HG02840 (cell line): ENCODE measurements around the gene TGM2.

Experiments used
- ATAC-seq: cut with Tn5 transposase; IDR thresholded peaks from one replicate; pipeline ENCODE4 v1.9.1; 2021; ENCODE audit warnings: mild to moderate bottlenecking, moderate library complexity, moderate number of reproducible peaks; ENCODE audit not compliant: unreplicated experiment, low FRiP score

The TGM2 gene

GRCh38 chr20:38162878-38163875 lies 1.9 kb downstream of the TGM2 start:
- ATAC-seq = no peak

DNA sequence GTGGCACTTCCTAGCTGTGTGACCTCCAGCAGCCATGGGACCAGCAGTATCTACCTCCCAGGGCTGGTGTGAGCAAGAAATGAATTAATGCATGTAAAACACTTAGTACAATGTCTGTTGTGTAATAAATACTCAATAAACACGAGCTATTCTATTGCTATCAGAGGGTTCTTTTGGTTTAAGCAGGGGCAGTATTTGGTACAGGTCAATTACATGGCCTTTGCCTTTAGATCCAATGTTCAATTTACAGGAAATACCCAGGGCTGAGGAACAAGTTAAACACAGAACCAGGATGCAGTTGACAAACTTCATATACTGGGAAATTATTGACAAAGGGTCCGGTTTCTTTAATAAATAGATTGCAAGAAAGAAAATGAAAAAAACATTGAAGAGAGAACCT lies 2.9 kb downstream of the TGM2 start:
- ATAC-seq = no peak

DNA sequence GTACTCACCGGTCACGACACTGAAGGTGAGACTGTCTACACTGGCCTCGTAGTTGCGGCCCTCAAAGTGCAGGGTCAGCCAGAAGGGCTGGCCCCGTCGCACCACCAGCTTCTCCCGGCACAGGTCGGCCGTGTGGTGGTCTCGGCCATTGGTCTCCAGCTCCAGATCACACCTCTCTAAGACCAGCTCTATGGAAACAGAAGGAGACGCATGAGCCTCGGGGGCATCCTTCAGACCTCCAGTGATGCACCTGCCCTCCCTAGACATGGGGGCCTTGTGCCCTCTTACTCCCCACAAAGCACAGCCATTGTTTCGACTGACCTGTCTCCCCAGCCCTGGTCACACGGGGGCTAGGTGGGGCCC lies 3.7 kb downstream of the TGM2 start:
- ATAC-seq = no peak

- ATAC-seq = no peak
These were observed 4.9 kb downstream of the TGM2 start for GRCh38 chr20:38159957-38160756.

DNA sequence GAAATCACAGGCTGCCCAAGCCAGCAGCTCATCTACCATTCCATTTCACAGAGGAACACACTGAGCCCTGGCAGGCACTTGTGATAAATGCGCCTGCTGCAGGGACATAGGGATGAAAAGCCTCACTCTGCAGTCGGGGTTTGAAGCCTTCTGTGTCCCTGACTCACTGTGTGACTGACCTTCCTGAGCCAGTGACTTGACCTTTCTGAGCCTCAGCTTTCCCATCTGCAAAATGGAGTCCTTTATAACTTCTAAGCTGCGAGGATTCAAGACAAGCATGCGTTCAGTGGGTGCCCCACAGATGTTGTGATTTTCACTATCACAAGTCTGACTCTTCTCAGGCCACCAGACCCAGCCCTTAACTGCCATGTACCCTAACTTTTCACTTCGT lies 5.5 kb downstream of the TGM2 start:
- ATAC-seq = no peak

DNA sequence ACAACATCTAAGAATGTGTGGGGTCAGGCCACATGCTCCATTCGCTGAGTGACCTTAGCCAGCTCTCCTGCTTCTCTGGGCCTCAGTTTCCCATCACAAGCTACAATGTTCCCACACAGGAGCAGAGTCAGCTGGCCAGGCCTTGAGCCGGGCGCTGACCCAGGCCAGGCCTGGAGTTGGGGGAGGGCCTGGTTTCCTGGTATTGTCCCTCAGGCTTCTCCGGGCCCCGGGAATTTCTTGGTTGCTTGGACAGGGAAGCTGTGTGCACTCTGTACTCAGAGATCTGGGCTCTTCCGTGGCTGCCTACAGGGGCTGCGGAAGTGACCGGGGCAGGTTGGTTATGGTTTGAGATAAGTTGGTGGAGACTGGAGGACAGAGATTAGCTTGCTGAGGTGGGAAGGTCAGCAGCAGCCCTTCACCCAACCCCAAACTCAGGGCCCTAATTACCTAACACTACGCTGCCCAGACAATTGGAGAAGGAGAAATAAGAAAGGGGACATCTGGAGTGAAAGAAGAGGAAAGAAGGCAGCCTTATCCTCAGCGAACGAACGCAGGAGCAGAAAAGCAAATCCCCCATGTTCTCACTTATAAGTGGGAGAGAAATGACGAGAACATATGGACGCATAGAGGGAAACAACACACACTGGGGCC lies 6.2 kb downstream of the TGM2 start:
- no peak for ATAC-seq

GRCh38 chr20:38157635-38158495 lies 7.2 kb downstream of the TGM2 start:
- no peak for ATAC-seq

DNA sequence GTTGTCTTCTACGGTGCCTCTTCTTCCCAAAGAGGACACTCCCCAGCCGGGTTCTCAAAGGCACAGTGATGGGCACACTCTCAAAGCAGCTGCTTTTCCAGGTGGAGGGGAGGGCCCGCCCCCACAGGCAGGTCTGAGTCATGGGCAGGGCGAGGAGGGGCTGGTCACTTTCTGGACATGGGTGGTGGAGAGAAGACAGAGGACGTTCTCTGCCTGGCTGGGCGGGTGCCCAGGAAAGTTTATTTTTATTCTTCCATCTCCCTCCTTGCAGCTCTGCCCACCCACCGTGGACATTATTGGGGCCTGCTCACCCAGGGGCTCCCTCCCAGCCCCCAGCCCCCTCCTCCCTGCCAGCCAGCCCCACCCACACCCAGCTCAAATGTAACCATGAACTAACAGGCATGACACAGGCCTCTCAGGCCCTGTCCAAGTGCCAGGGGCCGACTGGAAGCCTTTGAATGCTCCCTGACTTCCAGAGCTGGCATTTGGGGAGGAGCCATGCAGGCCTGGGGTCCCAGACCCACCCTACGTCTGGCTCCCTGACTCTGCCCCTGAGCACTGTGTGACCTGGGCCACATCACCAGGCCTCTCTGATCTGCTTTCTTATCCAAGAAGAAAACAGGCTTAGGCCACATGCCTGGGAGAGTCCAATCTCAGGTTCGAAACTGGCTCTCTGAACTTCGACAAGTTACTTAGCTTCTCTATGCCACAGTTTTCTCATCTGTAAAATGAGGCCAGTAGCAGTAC lies 8.0 kb downstream of the TGM2 start:
- ATAC-seq = no peak

- no peak for ATAC-seq
These were observed 8.8 kb downstream of the TGM2 start for GRCh38 chr20:38156280-38156679.

DNA sequence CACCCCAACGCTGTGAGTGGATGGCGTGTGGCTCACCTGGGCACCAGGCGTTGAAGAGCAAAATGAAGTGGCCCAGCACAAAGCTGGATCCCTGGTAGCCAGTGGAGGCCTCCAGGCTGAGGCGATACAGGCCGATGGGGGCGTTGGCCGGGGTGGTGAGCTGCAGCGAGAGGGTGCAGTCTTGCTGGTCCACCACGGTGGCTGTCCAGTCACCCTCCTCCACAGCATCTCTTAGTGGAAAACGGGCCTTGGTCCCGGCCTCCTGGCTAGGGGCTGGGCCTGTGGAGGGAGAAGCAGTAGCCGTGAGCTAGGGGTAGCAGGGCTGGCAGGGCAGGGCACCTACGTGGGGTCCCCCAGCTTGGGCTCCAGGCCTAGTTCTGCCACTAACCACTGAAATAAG lies 9.3 kb downstream of the TGM2 start:
- ATAC-seq = no peak

DNA sequence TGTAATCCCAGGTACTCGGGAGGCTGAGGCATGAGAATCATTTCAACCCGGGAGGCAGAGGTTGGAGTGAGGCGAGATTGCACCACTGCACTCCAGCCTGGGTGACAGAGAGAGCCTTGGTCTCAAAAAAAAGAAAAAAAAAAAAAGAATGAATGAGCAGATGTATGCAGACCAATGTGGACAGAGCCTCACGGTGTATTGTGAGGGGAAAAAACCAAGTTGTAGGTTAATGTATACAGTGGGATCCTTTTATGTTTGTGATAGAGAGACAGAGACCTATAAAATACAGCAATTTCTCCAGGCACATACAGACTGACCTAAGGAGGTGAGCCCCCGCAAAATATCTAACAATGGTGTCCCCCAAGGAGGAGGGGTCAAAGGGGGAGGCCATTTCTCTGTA lies 11.7 kb downstream of the TGM2 start:
- no peak for ATAC-seq

DNA sequence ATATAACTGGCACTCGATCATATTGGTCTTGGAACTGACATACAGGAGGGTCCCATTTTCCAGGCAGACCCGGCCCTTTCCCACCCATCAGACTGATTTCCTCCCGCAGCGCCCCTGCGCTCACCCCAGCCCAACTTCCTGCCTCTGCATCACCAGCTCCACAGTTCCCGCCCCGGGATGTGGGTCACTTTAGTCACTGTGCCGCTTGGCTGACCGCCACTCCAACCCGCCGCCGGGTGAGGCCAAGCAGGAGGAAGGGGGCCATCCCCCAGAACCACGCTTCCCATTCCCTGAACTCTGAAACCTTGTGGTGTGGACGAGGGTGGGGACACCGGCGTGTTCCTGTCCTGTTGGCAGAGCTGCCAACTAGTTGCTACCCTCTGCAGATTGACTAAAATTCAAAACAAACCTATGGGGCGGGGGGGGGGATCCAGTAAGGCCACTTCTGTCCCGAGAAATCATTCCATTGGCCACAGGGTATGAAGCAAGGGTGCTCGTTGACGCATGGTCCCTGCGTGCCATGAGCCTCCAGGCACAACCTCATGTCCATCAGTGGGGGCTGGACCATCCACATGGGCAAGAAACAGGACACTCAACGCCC lies 12.3 kb downstream of the TGM2 start:
- ATAC-seq = no peak

DNA sequence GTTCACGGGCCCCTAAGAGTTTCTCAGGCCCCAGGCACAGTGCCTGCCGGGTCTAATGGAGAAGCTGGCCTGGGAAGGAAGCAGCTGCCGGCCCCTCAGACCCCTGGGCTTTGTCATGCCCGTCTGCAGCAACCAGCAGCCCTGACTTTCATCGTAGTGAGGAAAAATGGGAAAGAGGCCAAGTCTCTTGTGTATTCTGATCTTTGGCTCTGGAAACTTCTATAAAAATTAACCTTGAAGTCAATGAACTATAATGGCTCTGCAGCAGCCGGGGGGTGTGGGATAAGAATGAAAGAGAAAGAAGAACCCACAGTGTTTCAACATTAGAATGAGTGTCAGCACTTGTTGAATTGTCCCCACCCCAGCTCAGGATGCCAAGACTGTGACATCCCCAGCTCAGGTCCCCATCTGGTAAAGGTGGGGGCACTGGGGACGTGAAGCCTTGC lies 12.9 kb downstream of the TGM2 start:
- ATAC-seq = no peak

DNA sequence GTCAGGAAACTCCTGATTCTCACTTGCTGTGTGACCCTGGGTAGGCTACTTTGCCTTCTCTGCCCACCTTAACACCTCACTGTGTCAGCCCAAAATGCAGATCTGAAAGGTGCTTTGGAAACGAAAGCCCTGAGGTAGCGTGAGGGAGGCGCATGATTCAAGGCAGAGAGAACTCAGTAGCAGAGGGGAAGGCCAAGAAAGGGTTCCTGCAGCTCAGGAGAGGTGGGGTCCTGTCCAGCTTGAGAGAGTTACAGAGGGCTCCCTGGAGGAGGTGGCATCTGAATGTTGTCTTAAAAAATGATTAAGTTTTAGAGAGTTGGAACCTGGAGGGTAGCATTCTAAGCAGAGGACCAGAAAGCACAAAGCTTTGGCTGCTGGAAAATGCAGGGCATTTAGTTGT lies 13.6 kb downstream of the TGM2 start:
- ATAC-seq = no peak

DNA sequence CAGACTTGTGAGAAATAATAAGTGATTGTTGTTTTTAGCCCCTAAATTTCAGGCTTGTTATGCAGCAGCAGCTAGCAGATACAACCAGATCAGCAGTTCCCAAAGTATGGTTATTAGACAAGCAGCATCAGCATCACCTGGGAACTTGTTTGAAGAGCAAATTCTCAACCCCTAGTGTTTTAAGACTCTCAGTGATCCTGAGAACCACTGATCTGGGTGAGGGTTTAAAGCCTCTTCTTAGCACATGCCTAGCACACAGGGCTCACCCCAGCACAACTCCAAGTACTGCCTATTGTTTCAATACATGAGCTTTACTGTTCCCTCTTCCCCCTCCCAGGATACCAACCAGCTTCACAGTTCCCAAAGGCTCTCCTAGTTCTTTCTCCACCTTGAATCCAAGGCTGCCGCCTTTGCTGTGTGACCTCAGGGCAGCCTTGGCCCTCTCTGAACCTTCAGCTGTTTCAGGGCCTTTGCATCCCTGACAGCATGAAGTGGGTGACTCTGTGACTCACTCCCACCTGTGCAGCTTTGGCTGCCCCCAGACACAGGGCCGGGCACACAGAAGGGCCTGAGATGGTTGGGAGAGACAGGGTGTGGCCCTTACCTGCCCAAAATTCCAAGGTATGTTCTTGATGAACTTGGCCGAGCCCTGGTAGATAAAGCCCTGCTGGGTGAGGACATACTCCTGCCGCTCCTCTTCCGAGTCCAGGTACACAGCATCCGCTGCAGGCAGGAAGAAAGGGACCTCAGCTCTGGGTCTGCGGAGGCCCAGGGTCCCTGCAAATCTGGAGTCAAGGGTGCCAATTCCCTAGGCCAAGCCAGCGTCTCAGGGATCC lies 14.5 kb downstream of the TGM2 start:
- ATAC-seq = no peak

DNA sequence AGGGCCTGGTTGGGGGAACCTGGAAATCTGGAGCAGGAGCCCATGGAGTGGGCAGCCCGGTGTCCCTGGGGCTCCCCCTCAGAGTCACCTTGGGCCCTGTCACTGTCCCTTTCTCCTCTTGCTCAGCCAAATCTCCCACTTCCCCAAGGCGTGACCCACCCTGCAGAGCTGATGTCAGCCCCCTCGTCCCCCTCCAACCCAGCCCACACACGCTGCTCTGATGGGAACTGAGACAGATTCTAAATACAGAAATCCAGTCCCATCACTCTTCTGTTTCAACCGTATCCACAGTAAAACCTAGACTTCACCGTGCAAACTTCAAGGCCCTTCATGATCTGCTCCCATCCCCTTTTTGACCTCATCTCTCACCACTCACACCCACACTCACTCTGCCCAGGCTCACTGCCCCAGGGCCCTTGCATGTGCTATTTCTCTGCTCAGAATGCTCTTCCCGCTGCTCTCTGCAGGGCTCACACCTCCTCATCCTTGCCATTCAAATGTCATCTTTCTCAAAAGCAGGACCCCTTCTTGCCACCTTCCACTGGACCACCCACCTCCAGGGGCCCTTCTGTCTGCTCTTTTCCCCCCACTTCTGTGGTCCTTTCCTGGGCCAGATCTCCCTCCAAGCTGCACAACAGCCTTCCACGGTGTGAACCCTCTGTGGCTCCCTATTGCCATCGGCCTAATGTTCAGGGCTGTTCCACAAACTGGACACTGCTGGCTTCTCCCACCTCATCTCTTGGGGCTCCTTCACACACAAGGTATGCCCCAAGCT lies 16.6 kb downstream of the TGM2 start:
- ATAC-seq = no peak

DNA sequence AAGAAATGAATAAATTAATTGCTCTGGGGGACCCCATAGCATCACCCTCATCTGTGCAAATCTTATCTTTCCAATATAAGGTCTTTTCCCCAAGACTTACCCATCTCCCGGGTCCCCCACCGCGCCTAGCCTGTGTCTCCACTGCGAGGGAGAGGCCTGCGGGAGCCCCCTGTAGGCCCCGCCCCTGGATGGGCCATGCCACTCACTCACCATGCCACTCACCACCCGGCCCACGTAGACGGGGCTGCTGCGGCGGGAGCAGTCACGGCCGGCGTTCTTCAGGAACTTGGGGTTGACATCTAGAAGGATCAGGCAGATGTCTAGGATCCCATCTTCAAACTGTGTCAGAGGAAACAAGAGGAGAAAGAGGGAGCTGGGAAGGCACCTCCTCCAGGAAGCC lies 17.3 kb downstream of the TGM2 start:
- no peak for ATAC-seq
